Progenitor cell of endocrine pancreas (in vitro differentiated cells): ENCODE measurements around the gene MRPL52. TPM values are rescaled to one million over a fixed set of nuclear protein-coding genes. Genes with fewer than 3 reads are reported as not detected.

Source experiments
- DNase-seq: peaks from one replicate; pipeline ENCODE4 v3.0.0; 2021; ENCODE audit warnings: low spot score; ENCODE audit not compliant: unreplicated experiment
- H3K27ac Mint-ChIP-seq: 2 replicates; pipeline ENCODE4 v1.8.0; 2021; ENCODE audit warnings: mild to moderate bottlenecking, moderate library complexity, mixed read lengths
- H3K27me3 Mint-ChIP-seq: 2 replicates; pipeline ENCODE4 v1.8.0; 2021; ENCODE audit warnings: mixed read lengths
- H3K36me3 Mint-ChIP-seq: 2 replicates; pipeline ENCODE4 v1.8.0; 2022; ENCODE audit warnings: mixed read lengths; ENCODE audit not compliant: insufficient read depth
- H3K4me1 Mint-ChIP-seq: 2 replicates; pipeline ENCODE4 v1.8.0; 2021; ENCODE audit warnings: low read depth, mixed read lengths
- H3K4me3 Mint-ChIP-seq: 2 replicates; pipeline ENCODE4 v1.8.0; 2021; ENCODE audit warnings: low read depth, mild to moderate bottlenecking, moderate library complexity, mixed read lengths
- H3K9me3 Mint-ChIP-seq: 2 replicates; pipeline ENCODE4 v1.8.0; 2021; ENCODE audit warnings: low read depth, mixed read lengths
- total RNA-seq: library from RNA; stranded (reverse); gene quantifications from 2 replicates; pipeline ENCODE4 v1.2.1, GENCODE V29; 2021
- TF ChIP-seq, protein P1 (sequence below): fragments of 200-600 bp; sonication (generic); IDR thresholded peaks from one replicate; pipeline ENCODE4 v1.5.0; 2021; ENCODE audit warnings: antibody characterized with exemption, mild to moderate bottlenecking; ENCODE audit not compliant: unreplicated experiment

Gene MRPL52
- total RNA-seq, 1 donor from 2014 or later, result 121 TPM

DNA sequence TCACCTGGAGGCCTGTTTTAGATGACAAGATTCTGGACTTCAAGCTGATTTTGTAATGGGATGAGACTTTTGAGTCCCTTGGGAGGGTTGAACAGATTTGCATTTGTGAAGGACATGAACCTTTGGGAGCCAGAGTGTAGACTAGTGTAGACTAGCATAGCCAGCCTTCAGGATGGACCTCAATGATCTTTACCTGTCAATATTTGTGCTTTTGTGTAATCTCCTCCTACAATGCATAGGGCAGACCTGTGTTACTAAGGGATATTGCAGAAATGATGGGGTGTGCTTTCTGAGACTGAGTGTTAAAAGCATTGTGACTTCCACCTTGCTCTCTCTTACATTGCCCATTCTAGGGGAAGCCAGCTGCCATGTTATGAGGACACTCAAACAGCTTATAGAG lies 32.0 kb downstream of the MRPL52 start:
- Mint-ChIP-seq H3K27ac (no peak overlapping the region), H3K9me3 (no peaks in the 10 kb centered on the region), H3K27me3 (no peaks in the 10 kb centered on the region), H3K4me3 (no peak overlapping the region), H3K36me3 (no peaks in the 10 kb centered on the region), H3K4me1 (no peaks in the 10 kb centered on the region)
- DNase-seq, result no peak
- TF ChIP-seq, protein P1, sequence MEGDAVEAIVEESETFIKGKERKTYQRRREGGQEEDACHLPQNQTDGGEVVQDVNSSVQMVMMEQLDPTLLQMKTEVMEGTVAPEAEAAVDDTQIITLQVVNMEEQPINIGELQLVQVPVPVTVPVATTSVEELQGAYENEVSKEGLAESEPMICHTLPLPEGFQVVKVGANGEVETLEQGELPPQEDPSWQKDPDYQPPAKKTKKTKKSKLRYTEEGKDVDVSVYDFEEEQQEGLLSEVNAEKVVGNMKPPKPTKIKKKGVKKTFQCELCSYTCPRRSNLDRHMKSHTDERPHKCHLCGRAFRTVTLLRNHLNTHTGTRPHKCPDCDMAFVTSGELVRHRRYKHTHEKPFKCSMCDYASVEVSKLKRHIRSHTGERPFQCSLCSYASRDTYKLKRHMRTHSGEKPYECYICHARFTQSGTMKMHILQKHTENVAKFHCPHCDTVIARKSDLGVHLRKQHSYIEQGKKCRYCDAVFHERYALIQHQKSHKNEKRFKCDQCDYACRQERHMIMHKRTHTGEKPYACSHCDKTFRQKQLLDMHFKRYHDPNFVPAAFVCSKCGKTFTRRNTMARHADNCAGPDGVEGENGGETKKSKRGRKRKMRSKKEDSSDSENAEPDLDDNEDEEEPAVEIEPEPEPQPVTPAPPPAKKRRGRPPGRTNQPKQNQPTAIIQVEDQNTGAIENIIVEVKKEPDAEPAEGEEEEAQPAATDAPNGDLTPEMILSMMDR, result no peak

DNA sequence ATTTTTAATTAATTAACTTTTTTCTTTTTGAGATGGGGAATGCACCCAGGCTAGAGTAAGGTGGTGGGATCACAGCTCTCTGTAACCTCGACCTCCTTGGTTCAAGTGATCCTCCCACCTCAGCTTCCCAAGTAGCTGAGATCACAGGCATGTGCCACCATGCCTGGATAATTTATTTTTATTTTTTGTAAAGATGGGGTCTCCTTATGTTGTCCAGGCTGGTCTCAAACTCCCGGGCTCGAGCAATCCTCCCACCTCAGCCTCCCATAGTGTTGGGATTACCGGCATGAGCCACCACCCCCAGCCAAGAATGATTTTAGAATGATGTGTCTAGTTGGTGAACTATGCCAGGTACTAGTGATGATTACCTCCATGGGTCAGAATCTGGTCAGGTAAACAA lies 35.3 kb downstream of the MRPL52 start:
- no peaks in the 10 kb centered on the region for H3K27me3 Mint-ChIP-seq
- no peak overlapping the region for H3K27ac Mint-ChIP-seq
- DNase-seq, result no peak
- TF ChIP-seq, protein P1, result no peak
- no peaks in the 10 kb centered on the region for H3K4me1 Mint-ChIP-seq
- no peaks in the 10 kb centered on the region for H3K9me3 Mint-ChIP-seq
- no peak overlapping the region for H3K4me3 Mint-ChIP-seq
- H3K36me3 Mint-ChIP-seq, result no peaks in the 10 kb centered on the region

DNA sequence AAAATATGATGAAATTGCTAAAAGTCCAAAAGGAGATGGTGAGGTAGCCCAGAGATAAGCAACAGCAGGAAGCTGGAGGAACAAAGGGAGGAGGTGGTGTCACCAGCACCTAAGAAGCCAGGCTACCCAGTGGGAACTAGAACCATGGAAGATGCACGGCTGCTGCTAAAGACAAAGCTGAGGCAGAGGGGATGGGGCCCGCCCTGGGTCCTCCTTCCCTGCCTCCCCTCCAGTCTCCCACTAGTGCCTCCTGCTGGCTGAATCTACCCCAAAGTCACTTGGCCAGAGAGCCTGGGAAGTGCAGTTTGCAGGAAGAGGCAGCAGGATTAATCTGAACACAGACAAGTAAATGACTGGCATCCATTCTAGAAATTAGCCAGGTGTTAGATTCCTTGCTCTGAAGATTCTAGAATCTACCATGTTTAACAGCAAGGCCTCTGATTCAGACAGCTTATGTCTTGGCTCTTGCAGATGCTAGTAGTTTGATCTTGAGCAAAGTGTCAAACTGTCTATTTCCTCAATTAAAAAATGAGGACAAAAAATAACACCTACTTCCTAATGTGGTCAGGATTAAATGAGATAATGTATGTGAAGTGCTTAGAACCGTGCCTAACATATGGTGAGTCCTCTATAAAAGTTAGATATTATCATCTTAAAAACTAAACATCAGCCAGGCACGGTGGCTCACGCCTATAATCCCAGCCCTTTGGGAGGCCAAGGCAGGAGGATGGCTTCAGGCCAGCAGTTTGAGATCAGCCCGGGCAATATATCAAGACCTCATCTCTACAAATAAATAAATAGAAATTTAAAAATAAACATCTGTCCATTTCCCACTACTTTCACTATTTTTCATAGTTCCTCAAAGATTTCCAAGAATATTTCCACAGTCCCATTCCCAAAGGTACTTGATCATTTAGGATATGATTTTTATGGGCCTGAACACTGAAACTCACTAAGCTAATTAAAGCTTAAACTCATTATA lies 36.0 kb downstream of the MRPL52 start:
- TF ChIP-seq, protein P1, result peak; percentile 28
- Mint-ChIP-seq H3K4me3 (no peak overlapping the region), H3K27me3 (no peaks in the 10 kb centered on the region), H3K4me1 (peaks cover 4% of the 10 kb centered on the region), H3K36me3 (no peaks in the 10 kb centered on the region), H3K27ac (no peak overlapping the region), H3K9me3 (no peaks in the 10 kb centered on the region)
- no peak for DNase-seq

DNA sequence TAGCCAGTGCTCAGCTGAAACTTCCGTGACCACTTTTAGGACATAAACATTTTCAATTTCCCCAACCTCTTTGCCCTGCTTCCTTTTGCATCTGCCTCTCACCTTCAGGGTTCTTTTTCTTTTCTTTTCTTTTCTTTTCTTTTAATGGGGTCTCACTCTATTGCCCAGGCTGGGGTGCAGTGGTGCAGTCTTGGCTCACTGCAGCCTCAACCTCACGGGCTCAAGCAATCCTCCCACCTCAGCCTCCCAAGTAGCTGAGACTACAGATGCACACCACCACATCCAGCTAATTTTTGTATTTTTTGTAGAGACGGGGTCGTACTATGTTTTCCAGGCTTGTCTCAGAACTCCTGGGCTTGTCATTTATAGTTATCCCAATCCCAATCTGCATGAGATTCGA lies 37.2 kb downstream of the MRPL52 start:
- Mint-ChIP-seq H3K27ac (no peak overlapping the region), H3K27me3 (no peaks in the 10 kb centered on the region)

DNA sequence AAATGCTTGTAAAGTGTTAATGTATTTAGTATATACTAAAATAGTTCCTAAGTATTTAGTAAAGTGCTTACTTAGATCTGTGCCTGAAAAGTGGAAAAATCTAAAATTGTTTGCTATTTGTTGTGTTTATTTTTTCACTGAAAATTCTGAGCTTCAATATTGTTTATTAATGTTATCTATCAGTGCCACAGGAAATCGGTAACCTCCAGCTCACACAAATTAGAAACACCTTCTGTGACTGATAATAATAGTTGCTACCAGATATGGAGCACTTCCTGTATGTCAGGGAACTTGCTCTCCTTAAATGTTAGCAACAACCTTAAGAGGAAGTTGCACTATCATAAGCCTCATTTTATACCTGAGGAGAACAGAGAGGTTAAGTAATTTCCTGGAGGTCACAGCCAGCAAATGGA lies 41.1 kb downstream of the MRPL52 start:
- no peak for DNase-seq
- H3K9me3 Mint-ChIP-seq, result no peaks in the 10 kb centered on the region

More for the DNA sequence above, 37.2 kb downstream of the MRPL52 start:
- TF ChIP-seq, protein P1, result no peak
- Mint-ChIP-seq H3K4me1 (peaks cover 9% of the 10 kb centered on the region), H3K9me3 (no peaks in the 10 kb centered on the region), H3K36me3 (no peaks in the 10 kb centered on the region), H3K4me3 (no peak overlapping the region)
- DNase-seq, result no peak

More for the DNA sequence above, 41.1 kb downstream of the MRPL52 start:
- TF ChIP-seq, protein P1, result no peak
- Mint-ChIP-seq H3K36me3 (peaks cover 6% of the 10 kb centered on the region), H3K27ac (peak overlapping the region; percentile 100), H3K4me1 (peaks cover 14% of the 10 kb centered on the region), H3K27me3 (no peaks in the 10 kb centered on the region), H3K4me3 (peak overlapping the region; percentile 91)
